SK-N-MC (cell line): Measurements from ENCODE around the gene ATP8B3.

Experiments
- EZH2 ChIP-seq: fragments of 200-600 bp; sonication (generic); IDR thresholded peaks from one replicate; pipeline ENCODE4 v1.6.1; 2017; ENCODE audit warnings: antibody characterized with exemption
- POLR2AphosphoS5 ChIP-seq: IDR thresholded peaks from 2 replicates; pipeline ENCODE4 v1.6.1; 2012; ENCODE audit warnings: mild to moderate bottlenecking, low read depth, low read length, borderline replicate concordance

GRCh38 chr19:1739960-1740629 lies 72.0 kb downstream of the ATP8B3 start:
- no peak for TF ChIP-seq EZH2
- no peak for TF ChIP-seq POLR2AphosphoS5
